Prostate gland (tissue), 2 donors: ENCODE data around the gene SASH3. TPM values are rescaled to one million over a fixed set of nuclear protein-coding genes. Genes with fewer than 3 reads are reported as not detected.

Experiments
- DNase-seq: peaks from one replicate; pipeline ENCODE4 v3.0.0-alpha.2; 2019; ENCODE audit warnings: low spot score
- H3K27ac ChIP-seq, 2 donors: fragments of 200-600 bp; sonication (generic); 2 replicates each; pipeline ENCODE4 v1.5.1; 2017 to 2019
- H3K27me3 ChIP-seq: fragments of 200-600 bp; sonication (generic); replicated peaks from 2 replicates; pipeline ENCODE4 v1.5.1; 2019; ENCODE audit not compliant: insufficient read depth
- H3K36me3 ChIP-seq, 2 donors: fragments of 200-600 bp; sonication (generic); 1 replicate in 1 of 2; 2 replicates in 1 of 2; pipeline versions ENCODE4 v1.5.1 to v1.8.1; 2017 to 2019
- H3K4me1 ChIP-seq: fragments of 200-600 bp; sonication (generic); replicated peaks from 2 replicates; pipeline ENCODE4 v1.5.1; 2019
- H3K4me3 ChIP-seq, 2 donors: fragments of 200-600 bp; sonication (generic); 2 replicates each; pipeline ENCODE4 v1.5.1; 2017 to 2019
- H3K9me3 ChIP-seq: fragments of 200-600 bp; sonication (generic); 2 replicates; pipeline ENCODE4 v1.5.1; 2017
- CTCF ChIP-seq, 4 experiments: fragments of 200-600 bp in 2 of 4; fragments of 450-650 bp in 2 of 4; sonication (generic) in 2 of 4; IDR thresholded peaks; 1 replicate in 3 of 4; 2 replicates in 1 of 4; pipeline ENCODE4 v1.5.1; 2016 to 2019; ENCODE audit warnings: antibody characterized with exemption in 4 of 4, mild to moderate bottlenecking in 2 of 4, moderate library complexity in 2 of 4
- POLR2A ChIP-seq: fragments of 450-650 bp; IDR thresholded peaks from one replicate; pipeline ENCODE4 v1.6.1; 2016; ENCODE audit warnings: antibody characterized with exemption, mild to moderate bottlenecking
- POLR2AphosphoS5 ChIP-seq: sonication (generic); formaldehyde crosslinking; IDR thresholded peaks from one replicate; pipeline ENCODE4 v1.6.1; 2017; ENCODE audit warnings: antibody characterized with exemption
- WGBS: methylation state at CpG from one replicate; pipeline ENCODE4 v1.1.5; 2018; 5-methylcytosine and 5-hydroxymethylcytosine counted together
- intact Hi-C: fragments of 100-400 bp; cut with DNase I; formaldehyde crosslinking; loops from one replicate; pipeline ENCODE4 v1.14.2; 2022
- total RNA-seq, 2 donors: library from RNA; depleted of rRNA; stranded (reverse); fragments of >200 nt; gene quantifications; one replicate each; pipeline ENCODE4 v1.1.0, GENCODE V29; 2016

SASH3 gene
- total RNA-seq, 2 donors from 2014 or later, result 2.2 to 5.8 TPM

- intact Hi-C loops, result no loop called here
- TF ChIP-seq POLR2A (no peak), CTCF (IDR thresholded peaks at IDR 0.05) (no peak), POLR2AphosphoS5 (no peak)
- no peaks in the 10 kb centered on the region for H3K9me3 ChIP-seq
- no peaks in the 10 kb centered on the region for H3K27me3 ChIP-seq
- no peak overlapping the region for H3K4me3 ChIP-seq
- DNase-seq, result no peak
- H3K36me3 ChIP-seq, result no peaks in the 10 kb centered on the region
- H3K4me1 ChIP-seq, result no peaks in the 10 kb centered on the region
- 91% methylated on average over 12 of the region's 20 CpGs for WGBS
- no peak overlapping the region for H3K27ac ChIP-seq
Measured at GRCh38 chrX:129793604-129794191, 13.9 kb downstream of the SASH3 start.

GRCh38 chrX:129795584-129795983, 15.8 kb downstream of the SASH3 start:
- DNase-seq, result no peak
- 100% methylated on average over 1 of the region's 1 CpG for WGBS

GRCh38 chrX:129797251-129797906, 17.6 kb downstream of the SASH3 start:
- Histone ChIP-seq H3K4me1 (no peaks in the 10 kb centered on the region), H3K27me3 (no peaks in the 10 kb centered on the region), H3K4me3 (no peak overlapping the region), H3K9me3 (no peaks in the 10 kb centered on the region), H3K36me3 (no peaks in the 10 kb centered on the region), H3K27ac (no peak overlapping the region)
- intact Hi-C loops, result no loop called here
- 100% methylated on average over 3 of the region's 4 CpGs for WGBS
- no peak for DNase-seq
- TF ChIP-seq CTCF (IDR thresholded peaks at IDR 0.05), result no peak
- TF ChIP-seq POLR2A, result no peak
- no peak for TF ChIP-seq POLR2AphosphoS5

More at GRCh38 chrX:129795584-129795983, 15.8 kb downstream of the SASH3 start:
- Histone ChIP-seq H3K9me3 (no peaks in the 10 kb centered on the region), H3K27ac (no peak overlapping the region), H3K27me3 (no peaks in the 10 kb centered on the region), H3K4me3 (no peak overlapping the region), H3K36me3 (no peaks in the 10 kb centered on the region), H3K4me1 (no peaks in the 10 kb centered on the region)
- TF ChIP-seq POLR2AphosphoS5, result no peak
- TF ChIP-seq CTCF (IDR thresholded peaks at IDR 0.05), result no peak
- TF ChIP-seq POLR2A, result no peak
- intact Hi-C loops, result no loop called here

- Histone ChIP-seq H3K9me3 (no peaks in the 10 kb centered on the region), H3K36me3 (no peaks in the 10 kb centered on the region), H3K4me3 (no peak overlapping the region), H3K27ac (no peak overlapping the region), H3K27me3 (no peaks in the 10 kb centered on the region), H3K4me1 (no peaks in the 10 kb centered on the region)
- 89% methylated on average over 3 of the region's 3 CpGs for WGBS
- no peak for DNase-seq
- no peak for TF ChIP-seq CTCF (IDR thresholded peaks at IDR 0.05)
- intact Hi-C loops, result no loop called here
Measured at GRCh38 chrX:129798456-129798855, 18.7 kb downstream of the SASH3 start.

- Histone ChIP-seq H3K9me3 (no peaks in the 10 kb centered on the region), H3K27me3 (no peaks in the 10 kb centered on the region), H3K4me1 (no peaks in the 10 kb centered on the region), H3K36me3 (no peaks in the 10 kb centered on the region), H3K4me3 (no peak overlapping the region), H3K27ac (no peak overlapping the region)
- no peak for TF ChIP-seq POLR2A
- no peak for TF ChIP-seq CTCF (IDR thresholded peaks at IDR 0.05)
- no peak for TF ChIP-seq POLR2AphosphoS5
- WGBS, result 72% methylated on average over 5 of the region's 5 CpGs
- intact Hi-C loops, result no loop called here
- no peak for DNase-seq
Measured at GRCh38 chrX:129798888-129799287, 19.1 kb downstream of the SASH3 start.
